IgD-negative memory B cell (primary cell): ENCODE results near the gene CETP. TPM values are rescaled to one million over a fixed set of nuclear protein-coding genes. Genes with fewer than 3 reads are reported as not detected.
A peak's percentile ranks its signal among the peaks of the same experiment; 100 is the strongest.

Experiments used
- H3K27ac Mint-ChIP-seq, 3 donors: one replicate each; pipeline ENCODE4 v1.8.0; 2020 to 2022; ENCODE audit warnings: mild to moderate bottlenecking in 3 of 3, mixed read lengths in 3 of 3, moderate library complexity in 1 of 3
- H3K27me3 Mint-ChIP-seq: one replicate; pipeline ENCODE4 v1.8.0; 2021; ENCODE audit warnings: mixed read lengths
- H3K36me3 Mint-ChIP-seq: one replicate; pipeline ENCODE4 v1.8.0; 2020; ENCODE audit warnings: mild to moderate bottlenecking, mixed read lengths
- H3K4me1 Mint-ChIP-seq, 3 donors: one replicate each; pipeline ENCODE4 v1.8.0; 2020 to 2022; ENCODE audit warnings: mixed read lengths in 3 of 3, mild to moderate bottlenecking in 1 of 3
- H3K4me3 Mint-ChIP-seq, 4 donors: one replicate each; pipeline ENCODE4 v1.8.0; 2020 to 2022; ENCODE audit warnings: mild to moderate bottlenecking in 4 of 4, mixed read lengths in 4 of 4, moderate library complexity in 3 of 4
- H3K9me3 Mint-ChIP-seq, 3 donors: one replicate each; pipeline ENCODE4 v1.8.0; 2020 to 2021; ENCODE audit warnings: mixed read lengths in 3 of 3, mild to moderate bottlenecking in 1 of 3
- polyA plus RNA-seq: library from polyadenylated mRNA; unstranded; fragments of 300-500 nt; fragmentation: Illumina TruSeq; gene quantifications from one replicate; pipeline ENCODE4 v1.2.3, GENCODE V29; 2021

The CETP gene
- polyA plus RNA-seq, 1 donor from 2014 or later = 0.79 TPM

GRCh38 chr16:57013229-57013628 is 51.5 kb downstream of the CETP start:
- H3K4me1 Mint-ChIP-seq = peaks cover 38 to 53% (median 51%) of the 10 kb centered on the region in 3 donors
- no peaks in the 10 kb centered on the region for H3K27me3 Mint-ChIP-seq
- peak overlapping the region; percentile 43 to 95 (median 82) for H3K27ac Mint-ChIP-seq
- peaks cover 14% of the 10 kb centered on the region for H3K36me3 Mint-ChIP-seq
- H3K9me3 Mint-ChIP-seq = no peaks in the 10 kb centered on the region
- H3K4me3 Mint-ChIP-seq = peak overlapping the region in 1 of 4 donors; percentile 70

- Mint-ChIP-seq H3K36me3 (peaks cover 17% of the 10 kb centered on the region), H3K4me1 (peaks cover 38 to 55% (median 52%) of the 10 kb centered on the region in 3 donors), H3K4me3 (peak overlapping the region; percentile 22 to 78 (median 70)), H3K27ac (peak overlapping the region; percentile 43 to 95 (median 82)), H3K27me3 (no peaks in the 10 kb centered on the region), H3K9me3 (no peaks in the 10 kb centered on the region)
Observed at GRCh38 chr16:57013902-57014301, 52.2 kb downstream of the CETP start.

GRCh38 chr16:57016301-57016700 is 54.6 kb downstream of the CETP start:
- Mint-ChIP-seq H3K27ac (peak overlapping the region; percentile 40 to 81 (median 59)), H3K27me3 (no peaks in the 10 kb centered on the region), H3K36me3 (peaks cover 15% of the 10 kb centered on the region), H3K4me3 (peak overlapping the region in 2 of 4 donors; percentile 12 to 60), H3K4me1 (peaks cover 25 to 40% (median 39%) of the 10 kb centered on the region in 3 donors), H3K9me3 (no peaks in the 10 kb centered on the region)

- Mint-ChIP-seq H3K9me3 (no peaks in the 10 kb centered on the region), H3K4me3 (no peak overlapping the region), H3K27me3 (no peaks in the 10 kb centered on the region), H3K36me3 (peaks cover 18% of the 10 kb centered on the region), H3K27ac (peak overlapping the region in 2 of 3 donors; percentile 51 to 59), H3K4me1 (peaks cover 23 to 38% (median 34%) of the 10 kb centered on the region in 3 donors)
Observed at GRCh38 chr16:57016831-57017230, 55.1 kb downstream of the CETP start.

- Mint-ChIP-seq H3K27ac (peak overlapping the region in 2 of 3 donors; percentile 51 to 59), H3K4me3 (no peak overlapping the region), H3K4me1 (peaks cover 19 to 36% (median 30%) of the 10 kb centered on the region in 3 donors), H3K27me3 (no peaks in the 10 kb centered on the region), H3K9me3 (no peaks in the 10 kb centered on the region), H3K36me3 (peaks cover 21% of the 10 kb centered on the region)
Observed at GRCh38 chr16:57017251-57017650, 55.5 kb downstream of the CETP start.

GRCh38 chr16:57019746-57020145 is 58.0 kb downstream of the CETP start:
- Mint-ChIP-seq H3K4me1 (peaks cover 12 to 21% (median 17%) of the 10 kb centered on the region in 3 donors), H3K36me3 (peaks cover 21% of the 10 kb centered on the region), H3K27me3 (no peaks in the 10 kb centered on the region), H3K27ac (peak overlapping the region in 2 of 3 donors; percentile 68 to 96), H3K4me3 (no peak overlapping the region), H3K9me3 (no peaks in the 10 kb centered on the region)

GRCh38 chr16:57020651-57021050 is 58.9 kb downstream of the CETP start:
- no peaks in the 10 kb centered on the region for H3K9me3 Mint-ChIP-seq
- H3K4me3 Mint-ChIP-seq = peak overlapping the region in 1 of 4 donors; percentile 60
- no peaks in the 10 kb centered on the region for H3K27me3 Mint-ChIP-seq
- H3K27ac Mint-ChIP-seq = peak overlapping the region in 1 of 3 donors; percentile 76
- H3K36me3 Mint-ChIP-seq = peaks cover 22% of the 10 kb centered on the region
- H3K4me1 Mint-ChIP-seq = peaks cover 12 to 20% (median 16%) of the 10 kb centered on the region in 3 donors

GRCh38 chr16:57021757-57022156 is 60.0 kb downstream of the CETP start:
- Mint-ChIP-seq H3K36me3 (peaks cover 19% of the 10 kb centered on the region), H3K9me3 (no peaks in the 10 kb centered on the region), H3K4me1 (peaks cover 6 to 18% (median 12%) of the 10 kb centered on the region in 3 donors), H3K4me3 (no peak overlapping the region), H3K27ac (peak overlapping the region; percentile 25 to 84 (median 36)), H3K27me3 (no peaks in the 10 kb centered on the region)

- Mint-ChIP-seq H3K27ac (peak overlapping the region in 2 of 3 donors; percentile 19 to 25), H3K27me3 (no peaks in the 10 kb centered on the region), H3K9me3 (no peaks in the 10 kb centered on the region), H3K4me1 (peaks cover 10 to 22% (median 12%) of the 10 kb centered on the region in 3 donors), H3K4me3 (peak overlapping the region in 1 of 4 donors; percentile 60), H3K36me3 (peaks cover 16% of the 10 kb centered on the region)
Observed at GRCh38 chr16:57022445-57022844, 60.7 kb downstream of the CETP start.

- Mint-ChIP-seq H3K4me1 (peaks cover 12 to 30% (median 15%) of the 10 kb centered on the region in 3 donors), H3K27me3 (no peaks in the 10 kb centered on the region), H3K36me3 (peaks cover 12% of the 10 kb centered on the region), H3K9me3 (no peaks in the 10 kb centered on the region), H3K4me3 (peak overlapping the region in 1 of 4 donors; percentile 74), H3K27ac (peak overlapping the region in 2 of 3 donors; percentile 25 to 67)
Observed at GRCh38 chr16:57023541-57024249, 61.9 kb downstream of the CETP start.

- peak overlapping the region; percentile 39 to 89 (median 40) for H3K27ac Mint-ChIP-seq
Observed at GRCh38 chr16:57024894-57025680, 63.3 kb downstream of the CETP start.

GRCh38 chr16:57025941-57026777 is 64.4 kb downstream of the CETP start:
- H3K4me3 Mint-ChIP-seq = no peak overlapping the region
- peaks cover 14% of the 10 kb centered on the region for H3K36me3 Mint-ChIP-seq
- H3K27ac Mint-ChIP-seq = peak overlapping the region; percentile 74 to 89 (median 80)
- H3K27me3 Mint-ChIP-seq = no peaks in the 10 kb centered on the region
- H3K9me3 Mint-ChIP-seq = peaks cover 0 to 1% (median 0%) of the 10 kb centered on the region in 3 donors
- H3K4me1 Mint-ChIP-seq = peaks cover 15 to 32% (median 20%) of the 10 kb centered on the region in 3 donors

More at GRCh38 chr16:57024894-57025680, 63.3 kb downstream of the CETP start:
- H3K9me3 Mint-ChIP-seq = peaks cover 0 to under 1% (median 0%) of the 10 kb centered on the region in 3 donors
- H3K36me3 Mint-ChIP-seq = peaks cover 14% of the 10 kb centered on the region
- H3K27me3 Mint-ChIP-seq = no peaks in the 10 kb centered on the region
- peaks cover 15 to 30% (median 16%) of the 10 kb centered on the region in 3 donors for H3K4me1 Mint-ChIP-seq
- no peak overlapping the region for H3K4me3 Mint-ChIP-seq

- no peaks in the 10 kb centered on the region for H3K27me3 Mint-ChIP-seq
- peaks cover 10% of the 10 kb centered on the region for H3K36me3 Mint-ChIP-seq
- H3K27ac Mint-ChIP-seq = peak overlapping the region in 1 of 3 donors; percentile 80
- peaks cover 15 to 29% (median 22%) of the 10 kb centered on the region in 3 donors for H3K4me1 Mint-ChIP-seq
- H3K4me3 Mint-ChIP-seq = no peak overlapping the region
- peaks cover 0 to 1% (median 0%) of the 10 kb centered on the region in 3 donors for H3K9me3 Mint-ChIP-seq
Observed at GRCh38 chr16:57026778-57027062, 65.0 kb downstream of the CETP start.

GRCh38 chr16:57027067-57027466 is 65.3 kb downstream of the CETP start:
- Mint-ChIP-seq H3K9me3 (peaks cover 0 to 1% (median 0%) of the 10 kb centered on the region in 3 donors), H3K27ac (peak overlapping the region; percentile 58 to 80 (median 59)), H3K4me1 (peaks cover 15 to 27% (median 22%) of the 10 kb centered on the region in 3 donors), H3K36me3 (peaks cover 9% of the 10 kb centered on the region), H3K27me3 (no peaks in the 10 kb centered on the region), H3K4me3 (no peak overlapping the region)
